ENCODE data around the gene FAM227B.

- TF ChIP-seq CTCF (IDR thresholded peaks at IDR 0.05) (no peak), POLR2A (IDR thresholded peaks at IDR 0.05) (no peak)
Observed at GRCh38 chr15:49495993-49496753, 124.4 kb downstream of the FAM227B start.

Measured in thyroid gland (tissue), 4 donors.